NCI-H2029 treated with DMSO at 0.1 percent for 48 hours (cell line): ENCODE data around the gene GULP1.
A peak's percentile ranks its signal among the peaks of the same experiment; 100 is the strongest.
"Not testable (repeated sequence)": the region's sequence is repeated elsewhere in the genome, so short reads cannot be mapped to it uniquely, and the experiment has no call there.

Experiments used
- DNase-seq: peaks from one replicate; lab custom pipeline; 2025; lab: John Stamatoyannopoulos, UW

The GULP1 gene

DNA sequence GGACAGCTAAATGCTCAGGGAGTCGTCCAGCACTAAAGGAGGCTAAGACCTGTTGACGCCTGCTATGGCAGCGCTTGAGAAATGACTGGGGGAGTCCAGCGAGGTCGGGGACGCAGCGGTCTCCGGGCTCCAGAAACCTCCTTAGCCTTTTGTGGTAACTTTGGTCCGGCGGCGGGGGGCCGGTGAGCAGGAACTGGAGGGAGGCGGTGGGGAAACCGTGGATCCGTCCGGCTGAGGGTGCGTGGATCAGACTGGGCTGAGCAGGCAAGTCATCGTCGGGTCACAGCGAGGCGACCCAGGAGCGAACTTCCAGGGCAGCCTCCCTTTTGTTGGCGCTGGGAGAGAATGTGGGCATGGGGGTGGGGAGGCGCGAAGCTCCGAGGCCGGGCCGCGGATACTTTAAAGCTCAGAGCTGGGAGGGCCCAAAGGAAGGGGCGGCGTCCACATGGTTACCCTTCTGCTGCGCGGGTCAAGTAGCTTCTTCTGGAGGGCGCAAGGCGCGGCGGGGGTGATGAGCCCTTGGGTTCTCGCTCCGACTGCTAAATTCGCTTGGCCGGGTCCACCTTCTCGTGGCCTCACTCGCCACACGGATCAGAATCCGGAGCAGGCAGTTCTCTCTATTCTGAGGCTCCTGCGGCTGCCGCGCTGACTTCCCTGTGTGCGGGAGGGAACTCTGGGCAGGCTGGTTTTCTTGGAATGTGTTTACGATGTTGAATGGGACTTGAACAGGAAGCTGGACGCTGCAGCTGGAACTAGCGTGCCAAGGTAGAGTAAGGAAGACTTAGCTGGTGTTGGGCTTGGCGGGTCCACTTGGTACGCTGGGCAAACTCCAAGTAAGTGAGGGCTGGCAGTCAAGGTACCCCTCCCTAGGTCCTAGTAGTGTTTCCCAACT lies 920 bp downstream of the GULP1 start:
- peak; percentile 69 for DNase-seq

DNA sequence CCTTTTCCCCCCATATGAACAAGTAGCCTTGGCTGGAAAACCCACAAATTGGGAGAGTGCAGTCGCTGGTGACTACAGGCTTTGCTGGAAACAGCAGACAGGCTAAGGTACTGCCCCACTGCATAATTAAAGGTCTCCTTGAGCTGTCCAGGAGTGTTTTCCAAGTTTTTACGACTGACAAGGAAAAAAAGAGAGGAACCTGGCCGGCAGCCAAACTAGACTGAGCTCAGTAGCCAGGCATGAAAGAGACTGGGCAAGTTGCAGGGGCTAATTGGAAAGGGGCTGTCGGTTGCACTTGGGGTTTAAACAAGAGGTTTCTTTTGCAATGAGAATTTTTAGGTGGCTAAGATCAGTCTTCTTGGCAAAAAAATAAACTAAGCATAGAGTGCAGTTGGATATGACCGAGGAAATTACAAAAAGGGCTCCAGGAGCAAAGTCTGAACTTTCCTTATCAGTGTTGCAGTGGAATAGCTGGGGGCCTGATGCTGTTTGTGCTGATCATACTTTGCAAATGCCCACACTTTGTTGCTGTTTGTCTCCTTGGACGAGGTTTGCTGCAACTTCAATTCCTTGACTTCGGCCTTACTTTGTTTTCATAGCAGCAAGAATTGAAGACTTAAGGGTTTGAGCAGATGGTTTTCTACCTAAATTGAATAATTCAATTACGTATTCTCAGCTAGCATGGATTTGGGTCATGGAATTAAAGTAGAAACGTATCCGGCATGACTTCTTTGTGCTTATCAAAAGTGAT lies 2.1 kb downstream of the GULP1 start:
- peak; percentile 92 for DNase-seq

DNA sequence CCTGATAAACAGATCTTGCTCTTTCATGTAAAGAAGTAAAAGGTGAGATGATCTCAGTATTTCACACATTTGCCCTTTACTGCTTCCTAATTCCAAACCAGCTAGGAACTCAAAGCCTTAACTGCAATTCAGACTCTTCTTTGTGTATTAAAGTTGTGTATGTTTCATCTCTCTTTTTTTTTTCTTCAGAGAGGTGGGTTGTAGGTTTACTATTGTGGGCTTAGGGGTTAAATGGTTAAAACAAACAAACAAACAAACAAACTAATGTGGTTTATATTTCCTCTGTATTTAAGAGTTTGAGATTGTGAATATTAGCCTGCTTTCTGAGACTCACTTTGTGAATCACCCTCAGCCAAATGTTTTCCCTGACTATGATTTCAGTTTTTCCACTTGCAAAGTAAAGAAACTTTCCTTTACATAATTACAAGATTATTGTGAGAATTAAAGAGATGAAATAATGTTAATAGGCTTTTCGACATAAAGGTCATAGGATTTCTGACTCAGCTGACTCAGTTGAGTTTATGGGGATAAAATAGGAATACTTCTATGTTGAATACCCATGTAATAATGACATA lies 2.8 kb downstream of the GULP1 start:
- no peak for DNase-seq

DNA sequence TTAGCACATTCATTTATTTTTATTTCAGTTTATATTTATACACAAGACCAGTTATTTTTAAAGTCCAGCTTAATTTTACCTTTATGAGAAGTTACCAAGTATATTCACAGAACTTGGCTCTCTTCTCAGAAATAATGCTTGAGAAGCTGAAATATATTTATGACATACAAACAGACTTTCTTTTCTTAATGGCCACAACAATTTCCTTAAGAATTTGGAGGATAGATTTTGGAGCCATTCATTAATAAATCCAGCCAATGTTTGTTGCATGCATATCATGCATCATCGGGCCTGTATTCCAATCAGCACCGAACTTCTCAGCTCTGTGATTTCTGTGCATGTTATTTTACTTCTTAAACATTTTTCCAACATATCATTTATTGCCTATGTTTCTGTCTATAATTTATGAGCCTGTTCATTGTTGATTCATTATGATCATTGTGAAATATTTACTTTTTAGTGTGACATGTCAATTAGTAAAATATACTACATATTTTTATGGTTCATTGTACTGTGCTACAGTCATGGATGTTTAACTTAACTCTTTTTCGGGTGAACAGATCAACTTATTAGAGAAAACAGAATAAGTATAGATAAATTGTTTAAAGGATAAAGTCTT lies 3.5 kb downstream of the GULP1 start:
- DNase-seq = peak; percentile 18

DNA sequence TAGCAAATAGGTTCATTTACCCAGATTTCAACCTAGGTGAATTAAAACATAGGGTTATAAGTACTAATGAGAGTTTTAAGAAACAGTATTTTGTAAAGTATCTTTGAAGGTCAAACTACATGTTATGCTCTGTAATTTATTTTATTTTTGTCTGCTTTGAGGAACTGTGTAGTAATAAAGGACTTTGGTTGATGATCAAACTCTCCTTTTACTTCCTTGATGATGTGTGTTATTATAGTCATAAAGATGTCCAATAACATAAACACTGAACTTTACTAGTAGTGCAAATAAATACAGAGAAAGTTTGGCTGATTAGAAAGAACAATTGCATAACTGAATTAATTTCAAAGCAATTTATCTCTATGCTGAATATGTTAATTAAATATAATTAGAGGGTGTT lies 6.3 kb downstream of the GULP1 start:
- no peak for DNase-seq

DNA sequence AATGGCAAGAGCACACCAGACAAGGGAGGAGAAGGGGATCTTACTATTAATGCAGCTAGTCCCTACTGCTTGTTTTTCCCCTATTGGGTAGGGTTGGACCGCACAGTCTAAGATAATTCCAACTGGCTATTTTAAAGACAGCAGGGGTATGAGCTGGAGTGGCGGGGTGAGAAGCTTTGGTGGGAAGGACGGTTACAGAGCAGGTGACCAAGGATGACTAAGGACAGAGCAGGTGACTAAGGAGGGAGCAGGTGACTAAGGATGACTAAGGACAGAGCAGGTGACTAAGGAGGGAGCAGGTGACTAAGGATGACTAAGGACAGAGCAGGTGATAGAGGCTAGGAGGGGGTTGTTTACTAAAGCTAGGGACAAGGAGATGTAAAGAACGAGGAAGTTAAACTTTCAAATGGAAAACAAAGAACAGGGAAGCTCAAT lies 7.3 kb downstream of the GULP1 start:
- DNase-seq = not testable (repeated sequence)

DNA sequence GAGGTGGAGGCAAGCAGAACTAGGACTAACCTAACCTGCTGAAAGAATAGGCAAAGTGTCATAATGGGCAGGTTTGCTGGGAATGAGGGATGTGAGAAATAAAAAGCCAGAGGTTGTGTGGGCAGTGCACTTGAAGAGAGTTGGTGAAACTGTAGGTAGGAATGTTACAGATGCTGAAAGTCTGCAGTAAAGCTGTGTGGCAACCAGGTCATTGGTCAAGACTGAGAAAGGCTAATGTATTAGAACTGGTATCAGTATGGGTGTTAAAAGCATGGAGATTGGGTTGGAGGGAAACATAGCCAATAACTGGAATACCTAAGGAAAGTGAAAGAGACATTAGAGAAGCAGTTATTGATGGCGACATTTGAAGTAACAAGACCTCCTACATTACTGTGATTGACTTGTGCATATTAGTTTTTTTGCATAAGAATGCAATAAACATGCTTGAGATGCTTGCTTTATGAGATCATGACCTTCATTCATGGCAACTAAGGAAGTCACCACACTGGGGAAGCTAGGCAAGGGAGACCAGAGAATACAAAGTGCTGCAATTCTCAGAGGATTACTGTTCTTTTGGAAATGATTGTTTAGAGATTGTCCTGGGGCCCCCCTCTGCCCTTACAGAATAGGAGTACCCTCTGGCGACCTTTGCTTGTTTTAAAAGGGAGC lies 11.8 kb downstream of the GULP1 start:
- DNase-seq = no peak

DNA sequence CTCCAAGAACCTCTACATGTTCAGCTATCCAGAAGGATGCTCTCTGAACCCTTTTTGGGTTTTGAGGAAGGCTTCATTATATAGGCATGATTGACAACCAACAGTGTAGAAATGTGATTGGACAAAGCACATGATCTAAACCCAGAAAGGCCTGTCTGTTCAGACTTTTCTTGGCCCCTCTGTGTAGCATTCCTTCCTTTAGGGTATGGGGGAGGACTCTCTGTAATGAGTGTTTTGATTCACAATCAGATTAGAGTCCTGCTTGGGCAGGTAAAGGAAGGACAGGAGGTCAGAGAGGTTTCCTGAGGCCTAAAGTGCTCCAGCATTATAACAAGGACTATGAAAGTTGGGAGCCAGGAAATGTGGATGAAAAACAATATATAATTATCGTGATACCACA lies 13.6 kb downstream of the GULP1 start:
- DNase-seq = no peak

DNA sequence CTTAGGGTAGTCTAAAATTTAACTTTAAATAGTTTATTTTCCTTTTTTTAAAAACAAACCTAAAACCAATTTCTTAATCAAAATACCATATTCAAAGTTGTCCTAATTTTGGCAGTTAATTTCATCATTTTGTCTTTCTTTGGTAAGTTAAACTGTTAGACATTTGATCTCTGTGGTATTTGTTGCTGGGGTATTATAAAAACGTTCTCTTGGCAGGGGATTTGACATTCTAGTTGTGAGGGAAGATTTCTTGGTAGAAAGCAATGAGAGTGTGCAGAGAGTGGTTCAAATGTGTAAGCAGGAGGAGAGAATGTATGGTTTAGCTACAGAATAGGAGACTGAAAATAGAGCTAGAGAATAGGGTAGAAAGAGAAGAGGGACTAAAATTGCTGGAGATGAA lies 14.6 kb downstream of the GULP1 start:
- DNase-seq = no peak

DNA sequence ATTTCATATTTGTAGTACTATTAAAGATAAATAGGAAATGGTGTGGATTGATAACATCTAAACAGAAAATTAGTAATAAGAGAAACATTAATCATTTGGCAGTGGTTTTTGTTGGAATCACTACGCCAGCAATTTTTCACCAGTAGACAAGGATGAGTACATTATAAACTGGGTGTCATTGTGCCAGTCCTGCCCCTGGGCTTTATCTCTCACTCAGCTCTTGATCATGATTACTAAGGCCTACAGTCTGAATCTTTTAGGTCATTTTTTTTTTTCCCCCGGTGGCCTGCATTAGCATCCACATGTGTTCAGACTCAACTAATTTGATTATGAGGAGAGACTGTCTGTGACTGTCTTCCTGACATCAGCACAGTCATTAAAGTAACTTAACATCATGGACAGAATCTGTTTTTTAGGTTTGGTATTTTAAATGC lies 16.2 kb downstream of the GULP1 start:
- DNase-seq = no peak

DNA sequence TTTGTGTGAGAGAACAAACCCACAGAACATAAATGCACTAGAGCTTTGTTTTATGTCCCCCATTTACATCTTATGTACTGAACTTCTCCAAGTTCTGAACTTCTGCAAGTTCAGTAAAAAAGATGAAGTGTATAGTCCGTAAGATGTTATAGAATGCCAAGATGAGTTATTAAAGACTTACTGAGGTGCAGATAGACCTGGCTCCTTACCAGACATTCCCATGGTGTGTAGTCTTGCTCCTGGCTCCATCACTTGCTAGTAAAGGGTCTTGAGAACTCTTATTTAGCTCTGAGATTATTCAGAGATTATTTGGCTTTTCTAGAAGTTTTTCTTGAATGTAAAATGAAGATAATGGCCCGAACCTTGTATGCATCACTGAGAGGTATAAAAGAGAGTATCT lies 16.8 kb downstream of the GULP1 start:
- DNase-seq = no peak

DNA sequence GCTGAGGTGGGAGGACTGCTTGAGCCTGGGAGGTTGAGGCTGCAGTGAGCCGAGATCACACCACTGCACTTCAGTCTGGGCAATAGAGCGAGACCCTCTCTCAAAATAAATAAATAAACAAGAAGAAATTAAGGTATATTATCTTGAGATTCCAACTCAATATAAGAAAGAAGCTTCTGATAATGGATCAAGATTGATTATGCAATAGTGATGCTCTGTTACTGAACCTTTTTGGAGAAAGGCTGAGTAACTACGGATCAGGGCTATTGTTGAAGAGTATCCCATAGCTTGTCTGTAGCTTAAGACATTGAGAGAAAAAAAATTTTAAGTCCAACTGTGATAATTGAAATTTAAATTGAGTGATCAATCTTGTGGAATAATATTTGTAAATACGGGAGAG lies 17.7 kb downstream of the GULP1 start:
- no peak for DNase-seq

DNA sequence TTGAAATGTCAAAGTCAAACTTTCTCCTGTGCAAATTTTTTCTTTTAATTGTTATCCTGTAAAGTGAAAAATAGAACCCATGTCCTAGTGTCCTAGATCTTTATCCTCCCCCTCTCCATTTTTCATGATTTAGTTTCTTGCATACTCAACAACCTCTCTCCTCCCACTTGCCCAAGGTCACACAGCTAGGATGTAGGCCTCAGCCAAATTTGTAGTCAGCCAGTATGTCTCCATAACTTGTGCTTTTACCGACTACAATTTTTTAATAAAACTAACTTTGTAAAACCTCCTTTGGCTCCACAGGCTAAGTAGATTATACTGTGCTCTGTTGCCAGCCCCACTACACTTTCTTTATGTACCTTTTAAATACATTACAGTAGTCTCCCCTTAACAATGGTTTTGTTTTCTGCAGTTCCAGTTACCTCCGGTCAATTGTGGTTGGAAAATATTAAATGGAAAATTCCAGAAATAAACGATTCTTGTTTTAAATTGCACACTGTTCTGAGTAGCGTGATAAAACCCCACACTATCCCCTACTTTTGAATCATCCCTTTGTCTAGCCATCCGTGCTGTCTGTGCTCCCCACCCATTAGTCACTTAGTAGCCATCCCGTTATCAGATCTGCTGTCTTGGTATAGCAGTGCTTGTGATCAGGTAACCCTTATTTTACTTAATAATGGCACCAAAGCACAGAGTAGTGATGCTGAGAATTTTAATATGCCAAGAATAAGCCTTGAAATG lies 22.8 kb downstream of the GULP1 start:
- DNase-seq = no peak

DNA sequence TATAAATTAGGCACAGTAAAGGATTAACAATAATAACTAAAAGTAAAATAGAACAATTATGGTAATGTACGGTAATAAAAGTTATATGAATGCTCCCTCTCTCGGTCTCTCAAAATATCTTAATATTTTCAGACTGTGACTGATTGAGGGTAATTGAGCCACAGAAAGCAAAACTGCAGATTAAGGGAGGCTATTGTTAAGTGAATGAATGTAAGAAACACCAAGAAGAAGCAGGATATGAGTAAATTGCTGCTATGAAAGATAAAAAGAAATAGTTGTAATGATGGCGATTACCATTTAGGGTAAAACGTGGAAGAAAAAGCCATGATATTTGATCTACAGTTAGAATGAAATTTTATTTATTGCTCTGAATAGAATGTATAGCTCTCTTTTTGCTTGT lies 24.1 kb downstream of the GULP1 start:
- DNase-seq = no peak

DNA sequence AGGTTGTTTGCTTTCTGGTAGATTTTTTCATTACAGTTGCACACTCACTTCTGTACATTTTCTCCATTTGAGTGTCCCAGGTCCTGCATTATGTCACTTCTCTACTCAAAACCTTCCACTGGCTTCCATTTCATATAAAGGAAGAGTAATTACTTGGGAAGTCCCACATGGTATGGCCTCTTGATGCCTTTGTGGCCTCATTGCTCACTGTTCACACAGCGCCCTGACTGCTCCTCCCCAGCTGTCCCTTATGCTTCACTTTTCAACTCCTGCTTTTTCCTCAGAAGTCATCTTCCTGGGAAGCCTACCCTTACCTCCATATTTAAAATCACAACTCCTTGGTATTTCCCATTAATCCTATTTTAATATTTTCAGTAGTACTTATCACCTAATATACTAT lies 24.7 kb downstream of the GULP1 start:
- no peak for DNase-seq

DNA sequence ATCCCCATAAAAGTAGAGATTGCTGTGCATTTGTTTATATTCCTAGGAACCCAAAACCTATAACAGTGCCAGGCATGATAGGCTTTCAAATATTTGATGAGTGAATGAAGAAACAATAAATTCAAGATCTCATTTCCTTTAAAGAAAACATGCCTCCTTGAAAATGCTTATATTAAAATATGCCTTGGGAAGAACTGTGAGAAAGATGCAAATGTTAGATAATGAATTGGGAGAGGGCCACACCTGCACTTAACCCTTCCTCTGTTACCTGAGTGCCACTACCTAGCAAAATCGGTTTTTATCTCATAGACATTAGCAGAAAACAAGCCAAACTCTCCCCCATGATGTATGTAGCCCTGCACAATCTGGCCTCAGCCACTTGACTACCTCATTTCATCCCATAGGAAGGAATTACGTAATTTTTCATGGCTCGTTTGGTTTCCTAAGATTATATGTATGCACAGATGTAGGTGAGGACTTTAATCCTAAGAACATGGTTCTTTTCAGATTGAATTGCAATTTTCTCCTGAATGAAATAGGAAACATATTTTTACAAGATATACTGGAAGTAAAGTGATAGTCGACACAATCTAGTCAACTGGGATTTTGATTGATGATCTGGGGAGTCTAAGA lies 25.2 kb downstream of the GULP1 start:
- DNase-seq = no peak

DNA sequence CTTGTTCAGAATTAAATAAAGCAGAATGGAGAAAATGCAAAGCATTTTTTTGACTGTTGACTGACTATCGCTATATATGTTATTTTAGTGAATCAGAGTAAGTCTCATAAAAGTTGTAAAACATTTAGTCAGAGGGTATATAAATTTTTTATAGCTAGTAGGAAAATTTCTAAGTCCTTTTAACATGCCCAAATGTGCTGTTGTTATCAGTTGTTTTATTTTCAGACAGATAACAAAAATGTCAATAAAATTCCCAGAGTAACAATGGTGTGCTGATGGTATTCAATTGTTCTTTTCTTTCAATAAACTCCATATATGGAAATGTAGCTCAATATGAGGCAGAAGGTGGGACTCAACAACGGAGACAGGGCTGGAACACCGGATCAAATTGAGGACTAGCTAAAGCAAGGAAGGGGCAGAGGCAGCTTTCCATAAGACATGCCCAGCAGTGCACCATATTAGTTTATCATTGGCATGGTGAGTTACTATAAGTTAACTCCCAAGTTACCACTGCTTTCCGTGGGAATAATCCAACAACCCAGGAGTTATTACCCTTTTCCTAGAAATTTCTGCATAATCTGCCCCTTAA lies 26.6 kb downstream of the GULP1 start:
- DNase-seq = no peak

DNA sequence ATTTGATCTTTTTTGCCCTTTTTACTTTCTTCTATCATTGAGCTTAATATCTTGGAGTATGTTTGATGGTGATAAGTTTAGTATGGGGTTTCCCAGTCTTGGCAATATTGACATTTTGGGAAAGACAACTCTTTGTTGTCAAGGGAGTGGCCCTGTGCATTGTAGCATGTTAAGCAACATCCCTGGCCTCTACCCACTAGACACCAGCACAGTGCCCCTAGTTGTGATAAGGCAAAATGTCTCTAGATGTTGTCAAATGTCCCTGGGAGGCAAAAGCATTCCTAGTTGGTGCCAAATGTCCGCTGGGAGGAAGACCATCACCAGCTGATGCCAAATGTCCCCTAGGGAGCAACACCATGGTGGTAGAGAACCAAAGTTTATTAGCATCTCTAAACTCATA lies 28.2 kb downstream of the GULP1 start:
- DNase-seq = no peak

DNA sequence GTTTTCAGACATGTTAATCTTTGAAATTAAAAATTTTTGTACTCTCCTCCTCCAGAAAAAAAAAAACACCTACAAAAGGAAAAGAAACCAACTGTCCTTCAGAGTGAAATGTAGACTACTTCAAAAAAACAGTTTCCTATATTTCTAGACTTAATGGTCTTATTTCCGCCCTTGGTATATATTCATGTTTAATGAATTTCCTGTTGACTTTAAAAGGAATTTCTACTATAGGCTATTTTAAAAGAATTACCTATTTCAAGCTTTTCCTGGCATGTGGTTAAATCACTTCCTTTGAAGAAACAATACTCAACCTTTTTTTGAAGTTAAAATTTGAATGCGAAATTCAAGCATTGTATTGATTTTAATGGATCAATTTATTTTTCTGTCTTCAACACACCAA lies 29.2 kb downstream of the GULP1 start:
- no peak for DNase-seq
